HG02852 (cell line): ENCODE data around the gene SUPT6H.

Experiments used
- ATAC-seq: cut with Tn5 transposase; IDR thresholded peaks from one replicate; pipeline ENCODE4 v1.9.1; 2021; ENCODE audit warnings: mild to moderate bottlenecking, moderate library complexity; ENCODE audit not compliant: unreplicated experiment

The SUPT6H gene

GRCh38 chr17:28747801-28748750, 86.1 kb downstream of the SUPT6H start:
- no peak for ATAC-seq

- no peak for ATAC-seq
Measured at GRCh38 chr17:28748852-28749515, 87.0 kb downstream of the SUPT6H start.

- no peak for ATAC-seq
Measured at GRCh38 chr17:28749516-28750177, 87.6 kb downstream of the SUPT6H start.

- ATAC-seq: peak; percentile 63
Measured at GRCh38 chr17:28750178-28751047, 88.4 kb downstream of the SUPT6H start.

- no peak for ATAC-seq
Measured at GRCh38 chr17:28751600-28752366, 89.8 kb downstream of the SUPT6H start.
